ENCODE results near the gene ATG4D.

DNA sequence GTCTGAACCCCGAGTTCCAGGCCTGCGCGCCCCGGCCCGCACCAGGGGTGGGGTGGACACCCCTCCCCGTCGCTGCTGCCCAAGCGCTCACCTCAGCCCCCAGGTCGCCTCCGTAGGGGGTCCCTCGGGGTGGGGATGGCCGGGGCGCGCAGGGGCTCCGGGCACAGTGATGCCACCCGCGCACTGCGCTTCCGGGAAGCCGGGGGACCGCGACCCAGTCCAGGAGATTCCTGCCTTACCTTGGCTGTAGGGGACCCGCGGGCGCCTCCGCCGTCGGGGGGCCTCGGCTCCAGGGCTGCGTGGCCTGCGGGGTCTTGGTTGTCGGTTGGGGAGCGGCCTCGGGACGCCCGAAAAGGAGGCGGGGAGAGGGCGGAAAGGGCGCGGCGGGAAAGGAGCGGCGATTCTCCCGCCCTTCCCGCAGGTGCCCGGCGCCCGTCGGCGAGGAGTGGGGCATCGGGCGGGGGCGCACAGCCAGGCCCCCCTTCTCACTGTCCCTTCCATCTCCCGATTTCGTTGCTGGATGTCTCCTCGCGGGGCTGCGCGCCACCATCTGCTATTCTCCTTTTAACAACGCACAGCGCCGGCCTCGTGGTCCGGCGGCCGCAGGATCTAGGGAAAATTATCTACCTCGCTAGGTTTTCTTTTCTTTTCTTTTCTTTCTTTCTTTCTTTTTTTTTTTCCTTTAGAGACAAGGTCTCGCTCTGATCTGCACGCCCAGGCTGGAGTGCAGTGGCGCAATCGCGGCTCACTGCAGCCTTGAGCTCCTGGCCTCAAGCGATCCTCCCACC is 40.5 kb upstream of the ATG4D start, which contains the start of gene KEAP1:
- TF ChIP-seq EZH2phosphoT487 (IDR thresholded peaks at IDR 0.05; ENCODE audit: insufficient read depth, low read depth) (no peak), EZH2 (IDR thresholded peaks at IDR 0.05; ENCODE audit: insufficient read depth, poor library complexity, severe bottlenecking) (no peak)

Data from GM23248 (cell line).